Brain microvascular endothelial cell (primary cell): Measurements from ENCODE around the gene ZCCHC8.

Experiments
- DNase-seq: peaks from one replicate; pipeline ENCODE4 v3.0.0-alpha.2; 2020
- H3K27ac ChIP-seq: fragments of 250-450 bp; sonication (Bioruptor Pico); 2 replicates; pipeline ENCODE4 v1.5.1; 2020; ENCODE audit warnings: mild to moderate bottlenecking, moderate library complexity
- H3K27me3 ChIP-seq: fragments of 250-450 bp; sonication (Bioruptor Pico); replicated peaks from 2 replicates; pipeline ENCODE4 v1.5.1; 2020; ENCODE audit warnings: mild to moderate bottlenecking
- H3K36me3 ChIP-seq: fragments of 250-450 bp; sonication (Bioruptor Pico); replicated peaks from 2 replicates; pipeline ENCODE4 v1.5.1; 2020; ENCODE audit warnings: mild to moderate bottlenecking
- H3K4me3 ChIP-seq: 2 replicates; pipeline ENCODE4 v1.5.1; 2011; ENCODE audit warnings: low read depth, mild to moderate bottlenecking, control low read depth, low read length, moderate library complexity
- in situ Hi-C: cut with HindIII; loops from 2 replicates; pipeline ENCODE4 v1.10.0; 2017; ENCODE audit warnings: low sequenced_read_pairs, low pct_ligation_motif_present
- TF ChIP-seq, protein P1 (sequence below): IDR thresholded peaks from 2 replicates; pipeline ENCODE4 v1.5.1; 2011; ENCODE audit warnings: low read depth, mild to moderate bottlenecking, moderate library complexity, low read length, control low read depth, inconsistent platforms; ENCODE audit errors: missing control alignments

The ZCCHC8 gene

DNA sequence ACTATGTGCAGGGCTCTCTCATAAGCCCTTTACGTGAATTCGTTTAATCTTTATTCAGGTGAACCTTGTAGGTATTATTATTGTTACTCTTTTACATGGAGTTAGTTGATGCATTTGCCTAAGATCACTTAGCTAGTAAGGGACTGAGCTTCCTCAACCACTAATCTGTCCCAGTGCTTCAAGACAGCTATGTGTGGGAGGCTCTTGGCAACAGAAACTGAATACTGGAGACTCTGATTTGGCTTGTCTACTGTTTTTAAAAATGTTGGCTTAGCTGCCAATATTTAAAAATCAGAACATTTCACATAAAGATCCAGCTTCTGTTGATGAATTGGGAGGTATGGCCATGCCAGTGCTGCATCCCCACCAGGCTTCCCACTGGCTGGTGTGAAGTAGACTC, 33.1 kb upstream of the ZCCHC8 start:
- no peak overlapping the region for H3K27ac ChIP-seq
- TF ChIP-seq, protein P1, sequence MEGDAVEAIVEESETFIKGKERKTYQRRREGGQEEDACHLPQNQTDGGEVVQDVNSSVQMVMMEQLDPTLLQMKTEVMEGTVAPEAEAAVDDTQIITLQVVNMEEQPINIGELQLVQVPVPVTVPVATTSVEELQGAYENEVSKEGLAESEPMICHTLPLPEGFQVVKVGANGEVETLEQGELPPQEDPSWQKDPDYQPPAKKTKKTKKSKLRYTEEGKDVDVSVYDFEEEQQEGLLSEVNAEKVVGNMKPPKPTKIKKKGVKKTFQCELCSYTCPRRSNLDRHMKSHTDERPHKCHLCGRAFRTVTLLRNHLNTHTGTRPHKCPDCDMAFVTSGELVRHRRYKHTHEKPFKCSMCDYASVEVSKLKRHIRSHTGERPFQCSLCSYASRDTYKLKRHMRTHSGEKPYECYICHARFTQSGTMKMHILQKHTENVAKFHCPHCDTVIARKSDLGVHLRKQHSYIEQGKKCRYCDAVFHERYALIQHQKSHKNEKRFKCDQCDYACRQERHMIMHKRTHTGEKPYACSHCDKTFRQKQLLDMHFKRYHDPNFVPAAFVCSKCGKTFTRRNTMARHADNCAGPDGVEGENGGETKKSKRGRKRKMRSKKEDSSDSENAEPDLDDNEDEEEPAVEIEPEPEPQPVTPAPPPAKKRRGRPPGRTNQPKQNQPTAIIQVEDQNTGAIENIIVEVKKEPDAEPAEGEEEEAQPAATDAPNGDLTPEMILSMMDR, result no peak
- H3K27me3 ChIP-seq, result no peaks in the 10 kb centered on the region
- no peak for DNase-seq
- H3K4me3 ChIP-seq, result no peak overlapping the region
- in situ Hi-C loops, result no loop called here
- peaks cover 2% of the 10 kb centered on the region for H3K36me3 ChIP-seq

DNA sequence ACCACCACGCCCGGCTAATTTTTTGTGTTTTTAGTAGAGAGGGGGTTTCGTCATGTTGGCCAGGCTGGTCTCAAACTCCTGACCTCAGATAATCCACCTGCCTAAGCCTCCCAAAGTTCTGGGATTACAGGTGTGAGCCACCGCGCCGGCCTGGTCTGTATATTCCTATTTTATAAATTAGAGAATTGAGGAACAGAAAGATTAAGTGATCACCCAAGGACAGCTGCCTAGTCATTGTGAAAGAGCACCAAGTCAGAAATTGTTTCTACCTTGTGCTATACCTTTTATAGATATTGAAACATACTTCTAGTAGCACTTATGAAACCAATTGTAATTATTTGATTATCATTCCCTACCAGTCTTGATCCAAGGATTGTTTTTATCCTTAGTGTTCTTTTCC, 28.3 kb upstream of the ZCCHC8 start:
- H3K27ac ChIP-seq, result no peak overlapping the region
- DNase-seq, result no peak
- in situ Hi-C loops, result no loop called here
- TF ChIP-seq, protein P1, result no peak
- H3K36me3 ChIP-seq, result peaks cover 7% of the 10 kb centered on the region
- no peaks in the 10 kb centered on the region for H3K27me3 ChIP-seq
- H3K4me3 ChIP-seq, result no peak overlapping the region

DNA sequence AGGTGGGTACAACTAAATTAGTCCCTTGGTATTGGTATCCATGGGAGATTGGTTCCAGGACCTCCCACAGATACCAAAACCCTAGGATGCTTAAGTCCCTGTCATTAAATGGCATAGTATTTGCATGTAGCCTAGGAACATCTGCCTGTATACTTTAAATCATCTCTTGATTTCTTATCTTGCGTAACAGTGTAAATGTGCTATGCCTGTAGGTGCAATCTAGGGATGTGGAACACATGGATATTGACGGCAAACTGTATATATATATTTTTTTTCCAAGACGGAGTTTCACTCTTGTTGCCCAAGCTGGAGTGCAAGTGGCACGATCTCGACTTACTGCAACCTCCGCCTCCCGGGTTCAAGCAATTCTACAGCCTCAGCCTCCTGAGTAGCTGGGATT, 27.9 kb upstream of the ZCCHC8 start:
- TF ChIP-seq, protein P1, result no peak
- no peak for DNase-seq
- no peak overlapping the region for H3K27ac ChIP-seq
- in situ Hi-C loops, result no loop called here
- no peaks in the 10 kb centered on the region for H3K27me3 ChIP-seq
- H3K36me3 ChIP-seq, result peaks cover 7% of the 10 kb centered on the region
- H3K4me3 ChIP-seq, result no peak overlapping the region

DNA sequence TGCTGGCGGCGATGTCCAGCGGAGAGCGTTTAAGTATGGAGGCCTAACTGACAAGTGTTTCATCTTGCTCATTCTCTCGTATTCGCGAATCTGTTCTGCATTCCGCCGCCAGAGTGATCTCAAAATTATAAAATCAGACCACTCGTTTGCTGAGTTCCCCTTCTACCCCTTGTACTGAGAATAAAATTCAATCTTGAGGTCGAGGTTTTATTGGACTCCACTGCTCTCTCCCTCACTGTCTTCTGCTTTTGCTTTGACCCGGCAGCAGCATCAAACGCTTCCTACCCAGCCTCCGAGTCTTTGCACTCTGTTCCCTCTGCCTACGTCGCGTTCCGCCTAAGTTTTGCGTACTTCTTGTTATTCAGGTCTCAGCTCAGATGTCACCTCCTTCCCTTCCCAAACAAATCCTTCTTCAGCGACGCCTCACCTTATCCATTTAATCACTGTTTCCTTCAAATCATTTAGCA, 26.8 kb upstream of the ZCCHC8 start:
- TF ChIP-seq, protein P1, result no peak
- peak; percentile 11 for DNase-seq
- Histone ChIP-seq H3K36me3 (peaks cover 11% of the 10 kb centered on the region), H3K4me3 (peak overlapping the region; percentile 88), H3K27ac (peak overlapping the region; percentile 55), H3K27me3 (no peaks in the 10 kb centered on the region)
- in situ Hi-C loops, result no loop called here

DNA sequence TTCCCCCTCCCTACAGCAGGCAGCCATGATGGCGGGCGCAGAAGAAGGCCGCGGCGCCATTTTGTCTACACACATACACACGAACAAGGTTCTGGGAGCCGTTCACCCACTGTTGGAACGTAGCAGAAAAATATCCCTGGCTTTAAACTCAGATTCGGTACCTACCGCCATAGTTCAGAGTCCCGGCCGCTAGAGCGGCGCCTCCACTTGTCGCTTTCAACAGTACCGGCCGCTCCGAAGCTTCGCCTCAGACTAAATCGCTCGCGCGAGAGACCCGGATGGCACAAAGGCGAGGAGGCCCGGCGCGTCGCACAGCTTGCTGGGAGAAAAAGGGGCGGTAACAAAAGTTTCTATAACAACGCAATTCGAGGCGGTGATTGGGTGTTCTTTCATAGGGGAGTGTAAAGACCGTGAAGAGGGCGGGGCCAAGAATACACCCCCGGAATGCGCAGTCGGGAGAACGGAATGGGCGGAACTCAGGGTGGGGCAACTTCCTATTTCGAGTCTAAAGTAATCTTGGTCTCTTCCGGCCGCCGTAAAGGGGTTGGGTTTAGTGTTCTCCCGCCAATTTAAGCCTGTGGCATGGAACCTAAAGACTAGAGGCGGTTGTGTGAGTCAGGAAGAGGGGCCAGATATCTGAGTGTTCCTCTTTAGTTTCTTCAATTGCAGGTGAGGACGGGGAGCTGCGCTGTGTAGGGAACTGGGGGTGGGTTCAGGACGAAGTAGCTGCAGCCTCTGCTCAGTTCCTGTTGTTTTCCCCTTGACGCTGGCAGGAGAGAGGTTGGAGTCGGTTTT, 26.1 kb upstream of the ZCCHC8 start, which contains the start of the genes KNTC1 and RSRC2:
KNTC1 (plus strand) TSS at position 567 of the 795 bp plus-strand sequence. CDS start 2,815 bp downstream, outside the sequence.
RSRC2 (minus strand) TSS at position 254 of the 795 bp plus-strand sequence; CDS start at position 171, 83 bp downstream.
- H3K36me3 ChIP-seq, result peaks cover 17% of the 10 kb centered on the region
- in situ Hi-C loops, result no loop called here

More for the DNA sequence above, 26.1 kb upstream of the ZCCHC8 start, which contains the start of the genes KNTC1 and RSRC2:
- peak; percentile 100 for DNase-seq
- no peaks in the 10 kb centered on the region for H3K27me3 ChIP-seq
- TF ChIP-seq, protein P1, result no peak
- H3K27ac ChIP-seq, result peak within 1 kb of the TSS; percentile 99
- H3K4me3 ChIP-seq, result peak within 1 kb of the TSS; percentile 95
